ENCODE results near the gene GARRE1. TPM values are rescaled to one million over a fixed set of nuclear protein-coding genes. Genes with fewer than 3 reads are reported as not detected.

GARRE1 gene
- total RNA-seq, 3 donors from 2014 or later = 18.7 to 27.6 (median 27.3) TPM

GRCh38 chr19:34232566-34233481, 21.5 kb upstream of the GARRE1 start:
- DNase-seq = peak in 1 of 3 donors; percentile 33
- intact Hi-C loops (cut with DNase I, micrococcal nuclease) = no loop called here
- ATAC-seq = peak; percentile 41

GRCh38 chr19:34235425-34235940, 18.9 kb upstream of the GARRE1 start:
- Histone ChIP-seq H3K36me3 (ENCODE audit: low read depth) (no peaks in the 10 kb centered on the region), H3K9me3 (no peaks in the 10 kb centered on the region), H3K4me1 (ENCODE audit: low read depth) (peaks cover 9% of the 10 kb centered on the region), H3K4me3 (no peak overlapping the region)
- ATAC-seq (no peak), DNase-seq (no peak)
- intact Hi-C loops (cut with DNase I, micrococcal nuclease) = no loop called here
- TF ChIP-seq CTCF (IDR thresholded peaks at IDR 0.05) = no peak

More at GRCh38 chr19:34232566-34233481, 21.5 kb upstream of the GARRE1 start:
- no peaks in the 10 kb centered on the region for H3K9me3 ChIP-seq
- peaks cover 9% of the 10 kb centered on the region for H3K4me1 ChIP-seq (ENCODE audit: low read depth)
- TF ChIP-seq CTCF (IDR thresholded peaks at IDR 0.05) = no peak
- H3K36me3 ChIP-seq (ENCODE audit: low read depth) = no peaks in the 10 kb centered on the region
- H3K4me3 ChIP-seq = no peak overlapping the region

GRCh38 chr19:34236035-34236987, 18.0 kb upstream of the GARRE1 start:
- DNase-seq (peak in 2 of 3 donors; percentile 43 to 62), ATAC-seq (peak; percentile 84)
- H3K4me1 ChIP-seq (ENCODE audit: low read depth) = peaks cover 9% of the 10 kb centered on the region
- no peaks in the 10 kb centered on the region for H3K9me3 ChIP-seq
- H3K36me3 ChIP-seq (ENCODE audit: low read depth) = no peaks in the 10 kb centered on the region
- no peak for TF ChIP-seq CTCF (IDR thresholded peaks at IDR 0.05)
- intact Hi-C loops (cut with DNase I, micrococcal nuclease) = no loop called here
- no peak overlapping the region for H3K4me3 ChIP-seq

GRCh38 chr19:34237283-34237682, 17.1 kb upstream of the GARRE1 start:
- no peak for DNase-seq
- no peak for ATAC-seq
- Histone ChIP-seq H3K4me3 (no peak overlapping the region), H3K9me3 (no peaks in the 10 kb centered on the region), H3K36me3 (ENCODE audit: low read depth) (no peaks in the 10 kb centered on the region), H3K4me1 (ENCODE audit: low read depth) (peaks cover 9% of the 10 kb centered on the region)
- intact Hi-C loops (cut with DNase I, micrococcal nuclease) = no loop called here
- TF ChIP-seq CTCF (IDR thresholded peaks at IDR 0.05) = no peak

- Histone ChIP-seq H3K4me3 (no peak overlapping the region), H3K9me3 (no peaks in the 10 kb centered on the region), H3K4me1 (ENCODE audit: low read depth) (peaks cover 9% of the 10 kb centered on the region), H3K36me3 (ENCODE audit: low read depth) (no peaks in the 10 kb centered on the region)
- TF ChIP-seq CTCF (IDR thresholded peaks at IDR 0.05) = no peak
- ATAC-seq = no peak
- DNase-seq = no peak
- intact Hi-C loops (cut with DNase I, micrococcal nuclease) = no loop called here
Measured at GRCh38 chr19:34237939-34238338, 16.4 kb upstream of the GARRE1 start.

Data from mucosa of descending colon (tissue), 3 donors.